Smooth muscle cell (in vitro differentiated cells): Measurements from ENCODE around the gene RYR1. TPM values are rescaled to one million over a fixed set of nuclear protein-coding genes. Genes with fewer than 3 reads are reported as not detected.

Source experiments
- DNase-seq: peaks from one replicate; lab custom pipeline; 2025; ENCODE audit not compliant: unreplicated experiment; lab: John Stamatoyannopoulos, UW
- H2AFZ ChIP-seq: fragments of 200-600 bp; sonication (generic); 2 replicates; pipeline ENCODE4 v1.6.0; 2016; ENCODE audit warnings: antibody characterized with exemption, low read depth, mild to moderate bottlenecking
- H3F3A ChIP-seq: fragments of 200-600 bp; sonication (generic); 2 replicates; pipeline ENCODE4 v1.6.0; 2017; ENCODE audit warnings: antibody characterized with exemption, low read depth
- H3K27ac ChIP-seq: fragments of 200-600 bp; sonication (generic); 2 replicates; pipeline ENCODE4 v1.5.1; 2016; ENCODE audit warnings: low read depth, mild to moderate bottlenecking
- H3K27me3 ChIP-seq: fragments of 200-600 bp; sonication (generic); 2 replicates; pipeline ENCODE4 v1.6.1; 2016; ENCODE audit warnings: low read depth, mild to moderate bottlenecking
- H3K36me3 ChIP-seq: fragments of 200-600 bp; sonication (generic); 2 replicates; pipeline ENCODE4 v1.5.1; 2016; ENCODE audit warnings: low read depth
- H3K4me1 ChIP-seq: fragments of 200-600 bp; sonication (generic); 2 replicates; pipeline ENCODE4 v1.5.1; 2016; ENCODE audit warnings: low read depth
- H3K4me2 ChIP-seq: fragments of 200-600 bp; sonication (generic); 2 replicates; pipeline ENCODE4 v1.6.0; 2016; ENCODE audit warnings: mild to moderate bottlenecking
- H3K4me3 ChIP-seq: fragments of 200-600 bp; sonication (generic); 2 replicates; pipeline ENCODE4 v1.5.1; 2016; ENCODE audit warnings: mild to moderate bottlenecking
- H3K79me2 ChIP-seq: fragments of 200-600 bp; sonication (generic); 2 replicates; pipeline ENCODE4 v1.6.0; 2016; ENCODE audit warnings: low read depth, mild to moderate bottlenecking
- H3K9ac ChIP-seq: fragments of 200-600 bp; sonication (generic); 2 replicates; pipeline ENCODE4 v1.6.0; 2016; ENCODE audit warnings: low read depth
- H3K9me3 ChIP-seq: fragments of 200-600 bp; sonication (generic); replicated peaks from 2 replicates; pipeline ENCODE4 v1.5.1; 2016; ENCODE audit warnings: low read depth
- H4K20me1 ChIP-seq: fragments of 200-600 bp; sonication (generic); 2 replicates; pipeline ENCODE4 v1.6.0; 2016; ENCODE audit warnings: low read depth
- WGBS: methylation state at CpG from one replicate; pipeline ENCODE4 v1.1.7; 2016; ENCODE audit warnings: low lambda C conversion rate; 5-methylcytosine and 5-hydroxymethylcytosine counted together
- polyA plus RNA-seq: library from polyadenylated mRNA; unstranded; fragments of >200 nt; fragmentation: Nextera tagmentation; extraction: Ambion mirVana; gene quantifications from 2 replicates; pipeline ENCODE4 v1.2.1, GENCODE V29; 2016
- total RNA-seq: library from RNA; depleted of rRNA; stranded (reverse); fragments of >200 nt; gene quantifications from 2 replicates; pipeline ENCODE4 v1.2.3, GENCODE V29; 2014
- TF ChIP-seq, protein P1 (sequence below): fragments of 200-600 bp; sonication (generic); IDR thresholded peaks from 2 replicates; pipeline ENCODE4 v1.5.1; 2017; ENCODE audit warnings: borderline replicate concordance, mild to moderate bottlenecking, antibody characterized with exemption; ENCODE audit not compliant: insufficient read depth, poor library complexity, severe bottlenecking

Gene RYR1
- total and polyA plus RNA-seq, 2 experiments from 2014 or later = 0.31 to 0.95 TPM

- Histone ChIP-seq H3K27ac (no peak overlapping the region), H3F3A (no peaks in the 10 kb centered on the region), H3K4me2 (no peak overlapping the region), H4K20me1 (no peaks in the 10 kb centered on the region), H3K27me3 (no peaks in the 10 kb centered on the region), H3K9me3 (no peaks in the 10 kb centered on the region), H3K9ac (no peak overlapping the region), H3K4me3 (no peak overlapping the region), H3K36me3 (no peaks in the 10 kb centered on the region), H3K79me2 (no peaks in the 10 kb centered on the region), H2AFZ (no peak overlapping the region), H3K4me1 (no peaks in the 10 kb centered on the region)
- 84% methylated on average over 4 of the region's 4 CpGs for WGBS
- DNase-seq = no peak
- TF ChIP-seq, protein P1, sequence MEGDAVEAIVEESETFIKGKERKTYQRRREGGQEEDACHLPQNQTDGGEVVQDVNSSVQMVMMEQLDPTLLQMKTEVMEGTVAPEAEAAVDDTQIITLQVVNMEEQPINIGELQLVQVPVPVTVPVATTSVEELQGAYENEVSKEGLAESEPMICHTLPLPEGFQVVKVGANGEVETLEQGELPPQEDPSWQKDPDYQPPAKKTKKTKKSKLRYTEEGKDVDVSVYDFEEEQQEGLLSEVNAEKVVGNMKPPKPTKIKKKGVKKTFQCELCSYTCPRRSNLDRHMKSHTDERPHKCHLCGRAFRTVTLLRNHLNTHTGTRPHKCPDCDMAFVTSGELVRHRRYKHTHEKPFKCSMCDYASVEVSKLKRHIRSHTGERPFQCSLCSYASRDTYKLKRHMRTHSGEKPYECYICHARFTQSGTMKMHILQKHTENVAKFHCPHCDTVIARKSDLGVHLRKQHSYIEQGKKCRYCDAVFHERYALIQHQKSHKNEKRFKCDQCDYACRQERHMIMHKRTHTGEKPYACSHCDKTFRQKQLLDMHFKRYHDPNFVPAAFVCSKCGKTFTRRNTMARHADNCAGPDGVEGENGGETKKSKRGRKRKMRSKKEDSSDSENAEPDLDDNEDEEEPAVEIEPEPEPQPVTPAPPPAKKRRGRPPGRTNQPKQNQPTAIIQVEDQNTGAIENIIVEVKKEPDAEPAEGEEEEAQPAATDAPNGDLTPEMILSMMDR = no peak
Observed at GRCh38 chr19:38503077-38503410, 69.6 kb downstream of the RYR1 start.

- Histone ChIP-seq H3F3A (no peaks in the 10 kb centered on the region), H3K27me3 (no peaks in the 10 kb centered on the region), H3K79me2 (no peaks in the 10 kb centered on the region), H3K9me3 (no peaks in the 10 kb centered on the region), H3K36me3 (no peaks in the 10 kb centered on the region), H4K20me1 (no peaks in the 10 kb centered on the region), H3K9ac (no peak overlapping the region), H3K4me2 (no peak overlapping the region), H3K4me1 (no peaks in the 10 kb centered on the region), H3K4me3 (no peak overlapping the region), H2AFZ (no peak overlapping the region), H3K27ac (no peak overlapping the region)
- TF ChIP-seq, protein P1 = no peak
- WGBS = 96% methylated on average over 2 of the region's 3 CpGs
- DNase-seq = no peak
Observed at GRCh38 chr19:38505958-38506357, 72.5 kb downstream of the RYR1 start.

- H4K20me1 ChIP-seq = no peaks in the 10 kb centered on the region
- TF ChIP-seq, protein P1 = no peak
- no peak for DNase-seq
- H3K4me3 ChIP-seq = no peak overlapping the region
- H2AFZ ChIP-seq = no peak overlapping the region
- H3K27me3 ChIP-seq = no peaks in the 10 kb centered on the region
- H3K4me1 ChIP-seq = no peaks in the 10 kb centered on the region
- H3K9ac ChIP-seq = no peak overlapping the region
- no peaks in the 10 kb centered on the region for H3K79me2 ChIP-seq
- no peaks in the 10 kb centered on the region for H3K36me3 ChIP-seq
- no peaks in the 10 kb centered on the region for H3F3A ChIP-seq
- H3K9me3 ChIP-seq = no peaks in the 10 kb centered on the region
- no peak overlapping the region for H3K27ac ChIP-seq
- no peak overlapping the region for H3K4me2 ChIP-seq
- WGBS = 90% methylated on average over 11 of the region's 11 CpGs
Observed at GRCh38 chr19:38506375-38506722, 72.9 kb downstream of the RYR1 start.

DNA sequence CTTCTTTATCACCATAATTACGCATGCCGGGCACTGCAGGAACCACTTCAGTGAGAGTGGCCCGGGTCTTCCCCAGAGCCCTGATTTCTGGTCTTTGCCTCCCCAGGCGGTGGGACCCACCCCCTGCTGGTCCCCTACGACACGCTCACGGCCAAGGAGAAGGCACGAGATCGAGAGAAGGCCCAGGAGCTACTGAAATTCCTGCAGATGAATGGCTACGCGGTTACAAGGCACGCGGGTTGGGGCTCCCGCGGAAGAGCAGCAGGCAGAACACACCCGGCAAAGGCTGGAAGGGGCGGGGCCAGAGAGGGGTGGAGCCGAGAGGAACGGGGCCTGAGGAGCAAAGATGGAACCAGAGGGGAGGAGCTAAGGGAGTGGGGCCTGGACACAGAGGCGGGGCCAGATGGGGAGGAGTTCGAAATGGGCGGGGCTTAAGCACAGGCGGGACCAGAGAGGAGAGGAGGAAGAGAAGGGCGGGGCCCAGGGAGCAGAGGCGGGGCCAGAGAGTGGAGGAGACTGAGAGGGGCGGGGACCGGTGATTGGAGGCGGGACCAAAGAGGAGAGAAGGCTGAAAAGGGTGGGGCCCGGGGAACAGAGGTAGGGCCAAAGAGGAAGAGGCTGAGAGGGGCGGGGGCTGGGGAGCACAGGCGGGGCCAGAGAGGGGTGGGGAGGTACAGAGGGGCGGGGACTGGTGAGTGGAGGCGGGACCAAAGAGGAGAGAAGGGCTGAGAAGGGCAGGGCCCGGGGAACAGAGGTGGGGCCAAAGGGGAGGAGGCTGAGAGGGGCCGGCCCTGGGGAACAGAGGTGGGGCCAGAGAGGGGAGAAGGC is 73.4 kb downstream of the RYR1 start:
- Histone ChIP-seq H4K20me1 (no peaks in the 10 kb centered on the region), H3K4me3 (no peak overlapping the region), H3K9ac (no peak overlapping the region), H3K79me2 (no peaks in the 10 kb centered on the region), H3K4me2 (no peak overlapping the region), H2AFZ (no peak overlapping the region), H3F3A (no peaks in the 10 kb centered on the region), H3K27ac (no peak overlapping the region), H3K9me3 (no peaks in the 10 kb centered on the region), H3K36me3 (no peaks in the 10 kb centered on the region), H3K4me1 (no peaks in the 10 kb centered on the region), H3K27me3 (no peaks in the 10 kb centered on the region)
- TF ChIP-seq, protein P1 = no peak
- WGBS = 43% methylated on average over 20 of the region's 35 CpGs
- no peak for DNase-seq
